GM19328 (cell line): Measurements from ENCODE around the gene ASF1B.

ENCODE experiments used
- ATAC-seq: cut with Tn5 transposase; IDR thresholded peaks from one replicate; pipeline ENCODE4 v1.9.1; 2021; ENCODE audit warnings: mild to moderate bottlenecking, moderate library complexity; ENCODE audit not compliant: unreplicated experiment

Gene ASF1B

GRCh38 chr19:14088634-14089411 is 47.6 kb downstream of the ASF1B start:
- ATAC-seq: no peak

- ATAC-seq: no peak
Observed at GRCh38 chr19:14086098-14086497, 50.3 kb downstream of the ASF1B start.

- no peak for ATAC-seq
Observed at GRCh38 chr19:14085309-14085995, 50.9 kb downstream of the ASF1B start, which contains the start of gene C19orf67. Gene C19orf67 (minus strand): TSS chr19:14085783. CDS start chr19:14085627, 156 bp downstream.

- no peak for ATAC-seq
Observed at GRCh38 chr19:14082675-14082960, 53.8 kb downstream of the ASF1B start.

- ATAC-seq: no peak
Observed at GRCh38 chr19:14081797-14082674, 54.4 kb downstream of the ASF1B start.

GRCh38 chr19:14080887-14081796 is 55.2 kb downstream of the ASF1B start:
- ATAC-seq: peak; percentile 84

- no peak for ATAC-seq
Observed at GRCh38 chr19:14078411-14078810, 58.0 kb downstream of the ASF1B start.

- no peak for ATAC-seq
Observed at GRCh38 chr19:14073925-14074838, 62.2 kb downstream of the ASF1B start.

- peak; percentile 47 for ATAC-seq
Observed at GRCh38 chr19:14073261-14073924, 63.0 kb downstream of the ASF1B start.

GRCh38 chr19:14072535-14073260 is 63.7 kb downstream of the ASF1B start, which contains the start of gene MISP3:
Gene MISP3 (plus strand): TSS chr19:14072786. CDS start chr19:14073310, 524 bp downstream.
- no peak for ATAC-seq

- no peak for ATAC-seq
Observed at GRCh38 chr19:14070268-14071050, 65.9 kb downstream of the ASF1B start.
